Erythroblast (primary cell): ENCODE results near the gene METTL2A.
"Not testable (repeated sequence)": the region's sequence is repeated elsewhere in the genome, so short reads cannot be mapped to it uniquely, and the experiment has no call there.

ENCODE experiments used
- GATA1 ChIP-seq: IDR thresholded peaks from 2 replicates; pipeline ENCODE4 v1.6.1; 2011; ENCODE audit warnings: low read depth, mild to moderate bottlenecking, control low read depth, low read length, moderate library complexity
- POLR2A ChIP-seq: IDR thresholded peaks from 2 replicates; pipeline ENCODE4 v1.6.1; 2011; ENCODE audit warnings: mild to moderate bottlenecking, low read length

GRCh38 chr17:62470666-62471379 is 47.1 kb downstream of the METTL2A start:
- not testable (repeated sequence) for TF ChIP-seq POLR2A, GATA1
